Coronary artery (tissue), 2 donors: ENCODE data around the gene GALNT4.

Source experiments
- DNase-seq: peaks from one replicate; pipeline ENCODE4 v3.0.0-alpha.2; 2017; ENCODE audit warnings: low spot score
- H3K27ac ChIP-seq, 2 donors: fragments of 200-600 bp; sonication (generic); one replicate each; pipeline ENCODE4 v1.5.1; 2016 to 2019
- H3K4me3 ChIP-seq: fragments of 200-600 bp; sonication (generic); 2 replicates; pipeline ENCODE4 v1.5.1; 2016; ENCODE audit warnings: mild to moderate bottlenecking, moderate library complexity
- CTCF ChIP-seq: fragments of 200-600 bp; sonication (generic); IDR thresholded peaks from one replicate; pipeline ENCODE4 v1.5.1; 2019; ENCODE audit warnings: antibody characterized with exemption

Gene GALNT4

DNA sequence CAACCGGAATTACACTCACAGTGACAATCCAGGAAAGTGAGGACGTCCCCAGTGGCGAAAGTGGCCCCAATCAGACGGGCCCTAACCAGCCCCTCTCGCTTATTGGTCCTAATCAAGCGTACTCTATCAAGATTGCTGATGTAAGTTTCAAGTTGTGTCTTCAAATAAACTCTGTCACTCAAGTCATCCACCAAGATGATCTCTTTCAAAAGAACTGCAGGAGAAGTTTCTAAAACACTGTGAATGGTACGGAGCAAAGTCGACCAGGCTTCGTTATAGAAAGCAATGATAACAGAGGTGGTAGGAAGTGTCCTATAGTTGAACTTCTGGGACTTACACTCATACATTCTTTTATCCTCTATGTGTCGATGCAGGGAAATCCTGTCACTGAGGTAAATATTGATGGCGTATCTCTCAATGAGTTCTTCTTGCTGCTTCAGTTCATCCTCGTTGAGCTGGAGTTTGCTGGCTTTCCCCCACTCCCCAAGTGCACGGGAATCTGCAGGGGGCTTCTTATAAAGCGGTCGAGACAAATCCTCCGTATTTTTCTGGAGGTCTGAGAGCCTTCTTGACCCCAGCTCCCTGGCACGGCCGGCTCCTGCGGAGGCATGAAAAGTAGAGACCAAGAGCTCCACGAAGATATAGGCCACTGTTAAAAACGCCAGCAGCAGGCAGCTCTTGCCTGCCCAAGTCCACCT, 604 bp downstream of the GALNT4 start:
- DNase-seq = no peak

DNA sequence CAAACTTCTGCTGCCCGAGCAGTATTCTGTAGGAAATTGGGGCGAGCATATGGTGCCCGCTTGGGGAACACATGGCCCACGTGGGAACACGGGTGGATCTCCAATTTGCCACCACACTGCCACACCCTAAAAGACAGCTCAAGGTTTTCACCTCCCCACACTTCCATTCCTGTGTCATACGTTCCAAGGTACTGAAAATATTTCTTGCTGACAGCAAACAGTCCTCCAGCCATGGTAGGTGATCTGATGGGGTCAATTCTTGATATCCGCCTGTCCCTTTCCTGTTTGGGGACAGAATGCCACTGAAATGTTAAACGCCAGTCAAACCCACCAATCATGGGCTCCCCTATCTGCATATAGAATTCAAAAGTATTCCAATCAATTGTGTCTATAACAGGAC, 1.2 kb downstream of the GALNT4 start:
- no peak for DNase-seq
- H3K4me3 ChIP-seq = peak overlapping the region; percentile 97
- TF ChIP-seq CTCF = no peak
- H3K27ac ChIP-seq = no peak overlapping the region

More for the DNA sequence above, 604 bp downstream of the GALNT4 start:
- TF ChIP-seq CTCF = no peak
- Histone ChIP-seq H3K4me3 (peak overlapping the region; percentile 97), H3K27ac (peak overlapping the region; percentile 92 to 97)

DNA sequence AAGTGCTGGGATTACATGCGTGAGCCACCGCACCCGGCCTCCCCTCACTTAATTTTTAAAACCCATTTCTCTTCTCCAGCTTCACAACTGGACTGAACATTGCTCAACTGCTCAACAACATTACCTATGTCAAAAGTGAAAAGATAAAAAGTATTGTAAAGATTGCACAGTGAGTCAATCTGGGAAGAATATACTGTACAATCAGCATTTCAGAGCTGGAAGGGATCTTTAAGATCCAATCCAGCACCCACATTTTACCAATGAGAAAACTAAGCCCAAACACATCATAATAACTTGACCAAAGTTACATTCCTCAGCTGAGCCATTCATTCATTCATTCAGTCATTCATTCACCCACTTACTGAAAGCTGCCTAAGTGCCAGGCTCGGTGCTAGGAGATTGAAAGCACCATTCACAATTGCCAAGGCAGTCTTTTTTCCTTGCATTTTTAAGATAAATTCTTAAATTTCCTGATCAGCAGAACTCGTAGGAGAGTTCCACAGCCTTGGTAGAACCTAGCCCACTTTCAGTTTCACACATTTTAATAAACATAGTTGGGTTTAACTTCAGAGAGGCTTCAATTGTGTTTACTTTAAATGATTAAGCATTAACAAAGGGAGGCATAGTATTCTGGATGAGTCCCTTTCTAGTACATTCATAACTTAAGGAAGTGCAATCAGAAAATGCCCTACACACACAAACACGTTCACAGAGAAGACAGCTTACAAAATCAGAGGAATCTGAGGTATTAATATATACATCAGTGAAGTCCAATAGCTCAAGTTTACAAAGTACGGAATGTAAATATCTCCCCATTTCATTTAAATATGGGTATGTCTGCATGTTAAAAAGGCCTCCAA, 3.0 kb downstream of the GALNT4 start:
- TF ChIP-seq CTCF = no peak
- Histone ChIP-seq H3K27ac (no peak overlapping the region), H3K4me3 (peak overlapping the region; percentile 41)
- no peak for DNase-seq

GRCh38 chr12:89517720-89518119, 6.9 kb downstream of the GALNT4 start:
- DNase-seq = no peak
- Histone ChIP-seq H3K4me3 (no peak overlapping the region), H3K27ac (no peak overlapping the region)
- TF ChIP-seq CTCF = no peak

GRCh38 chr12:89516633-89517032, 8.0 kb downstream of the GALNT4 start:
- no peak overlapping the region for H3K27ac ChIP-seq
- no peak for DNase-seq
- H3K4me3 ChIP-seq = no peak overlapping the region
- no peak for TF ChIP-seq CTCF

DNA sequence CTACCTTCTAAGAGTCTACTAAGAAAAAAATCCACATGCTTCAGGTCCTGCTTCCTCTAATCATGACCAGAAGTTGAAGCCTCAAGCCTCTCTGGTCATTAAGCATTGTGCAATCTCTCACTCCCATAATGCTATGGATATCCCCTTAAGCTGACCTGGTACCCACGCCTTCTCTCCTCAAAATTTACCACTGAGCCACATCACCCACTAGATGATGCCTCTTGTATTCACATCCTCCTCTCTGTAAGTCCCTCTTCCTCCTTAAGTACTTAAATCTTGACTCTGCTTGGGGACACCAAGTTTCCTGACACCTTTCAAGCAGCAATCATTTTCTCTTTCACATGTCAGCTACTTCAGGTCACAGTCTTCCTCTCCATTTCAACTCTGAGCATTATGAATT, 9.8 kb downstream of the GALNT4 start:
- no peak overlapping the region for H3K27ac ChIP-seq
- H3K4me3 ChIP-seq = no peak overlapping the region
- TF ChIP-seq CTCF = no peak
- no peak for DNase-seq

- no peak for DNase-seq
- Histone ChIP-seq H3K27ac (no peak overlapping the region), H3K4me3 (no peak overlapping the region)
- TF ChIP-seq CTCF = no peak
Observed at GRCh38 chr12:89513544-89513943, 11.1 kb downstream of the GALNT4 start.
